Erythroblast (primary cell): Measurements from ENCODE around the gene GOLGA8R.
"Not testable (repeated sequence)": the region's sequence is repeated elsewhere in the genome, so short reads cannot be mapped to it uniquely, and the experiment has no call there.

ENCODE experiments used
- GATA1 ChIP-seq: IDR thresholded peaks from 2 replicates; pipeline ENCODE4 v1.6.1; 2011; ENCODE audit warnings: low read depth, mild to moderate bottlenecking, control low read depth, low read length, moderate library complexity
- POLR2A ChIP-seq: IDR thresholded peaks from 2 replicates; pipeline ENCODE4 v1.6.1; 2011; ENCODE audit warnings: mild to moderate bottlenecking, low read length

DNA sequence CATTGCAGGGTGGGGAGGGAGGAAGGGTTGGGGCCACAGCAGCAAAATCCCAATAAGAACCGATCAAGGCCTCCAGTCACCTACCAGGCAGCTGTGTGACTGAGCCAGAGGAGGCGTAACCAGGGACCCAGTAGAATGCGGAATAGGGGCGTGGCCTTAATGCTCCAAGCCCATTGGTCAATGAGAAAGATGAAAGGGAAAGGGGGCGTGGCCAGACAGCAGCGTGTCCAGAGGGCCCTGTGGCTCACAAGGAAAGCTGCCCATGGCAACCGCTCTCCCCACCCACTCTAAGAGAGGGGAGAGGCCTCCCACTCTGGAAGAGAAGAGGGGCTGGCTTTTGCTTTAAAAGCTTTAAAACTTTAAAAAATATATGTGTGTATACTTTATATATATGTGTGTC is at the start of gene GOLGA8R:
- TF ChIP-seq POLR2A, GATA1: not testable (repeated sequence)
